ENCODE measurements around the gene COMMD1.
"Not testable (repeated sequence)": the region's sequence is repeated elsewhere in the genome, so short reads cannot be mapped to it uniquely, and the experiment has no call there.

COMMD1 gene

DNA sequence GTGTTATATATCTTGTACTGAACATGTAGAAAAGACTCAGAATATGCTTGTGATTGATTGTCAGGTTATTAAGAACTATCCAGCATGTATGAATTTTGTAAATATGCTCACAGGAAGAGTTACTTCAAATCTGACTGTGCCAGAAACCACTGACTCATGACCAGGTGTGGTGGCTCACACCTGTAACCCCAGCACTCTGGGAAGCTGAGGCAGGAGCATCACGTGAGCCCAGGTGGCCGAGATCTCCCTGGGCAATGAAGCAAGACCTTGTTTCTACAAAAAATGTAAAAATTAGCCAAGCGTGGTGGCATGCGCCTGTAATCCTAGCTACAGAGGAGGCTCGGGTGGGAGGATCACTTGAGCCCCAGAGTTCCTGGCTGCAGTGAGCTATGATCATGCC is 126.6 kb downstream of the COMMD1 start:
- DNase-seq = no peak

DNA sequence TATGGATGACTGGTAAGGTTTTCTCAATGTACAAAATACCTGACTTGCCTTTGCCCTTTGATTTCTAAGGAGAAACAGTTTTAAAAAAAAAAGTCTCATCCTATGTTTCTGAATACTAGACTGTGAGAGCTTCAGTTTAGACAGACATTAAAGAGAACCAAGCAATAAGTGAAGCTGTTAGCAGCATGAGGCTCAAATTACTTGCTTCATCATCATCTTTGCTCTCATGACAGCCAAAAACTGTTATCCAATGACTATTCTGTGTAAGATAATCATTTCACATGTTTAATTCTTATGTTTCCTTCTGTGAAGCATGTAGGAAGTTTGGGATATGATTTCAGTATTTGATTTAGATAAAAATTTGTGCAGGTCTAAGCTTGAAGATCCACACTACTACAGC is 129.2 kb downstream of the COMMD1 start:
- DNase-seq = no peak

DNA sequence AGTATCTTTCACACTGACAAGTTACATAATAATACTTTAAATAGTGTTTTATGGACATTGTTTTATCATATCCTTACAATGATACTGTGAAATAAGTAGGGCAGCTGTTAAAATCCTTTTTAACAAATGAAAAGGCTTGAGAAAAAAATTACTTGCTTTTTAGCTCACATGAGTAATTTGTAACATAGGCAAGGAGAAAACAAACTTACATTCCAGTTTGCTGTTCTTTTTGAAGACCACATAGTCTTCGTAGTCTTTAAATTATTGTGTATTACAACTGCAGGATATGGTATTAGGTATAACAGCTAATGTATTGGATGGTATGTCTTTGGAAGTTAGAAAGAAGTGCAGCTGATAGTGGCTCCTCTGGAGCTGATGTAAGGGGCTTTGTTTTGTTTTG is 130.8 kb downstream of the COMMD1 start:
- no peak for DNase-seq

DNA sequence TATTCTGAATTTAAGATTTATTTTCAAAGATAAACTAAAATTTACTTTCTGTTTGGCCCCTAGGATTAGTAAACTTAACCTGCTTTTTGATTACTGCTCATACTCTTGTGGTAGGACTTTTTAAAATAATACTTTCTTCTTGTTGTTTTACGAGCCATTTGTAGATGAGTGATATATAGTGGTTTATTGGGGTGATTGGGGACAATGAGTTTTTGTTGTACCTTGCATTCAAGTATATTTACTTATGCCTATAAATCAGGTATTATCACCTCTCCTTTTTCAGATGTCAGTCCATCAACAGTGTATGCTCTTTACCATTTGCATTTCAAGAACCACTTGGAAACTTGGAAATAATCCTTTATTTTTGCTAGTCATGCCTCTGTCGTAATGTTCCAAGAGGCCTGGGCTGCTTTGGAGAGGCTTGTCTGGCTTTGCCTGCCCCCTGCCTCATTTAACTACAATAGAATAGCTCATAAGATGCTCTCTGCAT is 131.3 kb downstream of the COMMD1 start:
- no peak for DNase-seq

DNA sequence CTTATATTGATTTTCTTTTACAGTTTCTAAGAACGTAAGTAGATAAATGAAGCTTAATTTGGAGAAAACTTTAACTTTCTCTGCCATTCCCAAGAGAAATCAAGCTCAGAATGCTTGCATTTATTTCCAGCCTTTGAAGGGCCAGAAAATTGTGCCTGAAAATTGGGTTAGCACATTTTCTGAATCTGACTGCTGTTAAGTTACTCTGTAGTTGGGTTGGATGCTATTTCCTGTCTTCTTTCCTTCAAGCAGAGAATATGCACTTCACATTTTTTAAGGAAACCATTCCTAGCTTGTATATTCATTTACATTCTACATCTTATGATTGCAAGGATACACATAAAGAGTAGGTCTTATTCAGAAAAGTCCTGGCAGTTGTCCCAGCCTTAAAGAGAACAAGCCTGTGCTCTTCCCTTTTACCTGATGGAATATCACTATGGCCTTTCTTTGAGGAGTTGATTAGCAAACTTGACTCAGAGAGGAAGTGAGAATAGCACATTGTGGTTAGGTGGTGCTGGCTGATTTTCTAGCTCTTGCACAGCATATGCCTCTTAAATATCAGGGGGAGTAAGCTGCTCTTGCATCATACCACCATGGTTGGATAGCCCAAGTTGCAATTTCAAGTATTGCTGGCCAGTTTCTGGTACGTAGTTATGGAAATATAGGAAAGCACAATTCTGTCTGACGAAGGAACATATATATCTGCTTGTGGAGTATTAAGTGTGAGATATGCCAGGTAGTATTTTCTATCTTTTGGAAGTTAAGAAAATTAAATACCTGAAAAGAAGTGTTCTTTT is 133.7 kb downstream of the COMMD1 start:
- DNase-seq = no peak

DNA sequence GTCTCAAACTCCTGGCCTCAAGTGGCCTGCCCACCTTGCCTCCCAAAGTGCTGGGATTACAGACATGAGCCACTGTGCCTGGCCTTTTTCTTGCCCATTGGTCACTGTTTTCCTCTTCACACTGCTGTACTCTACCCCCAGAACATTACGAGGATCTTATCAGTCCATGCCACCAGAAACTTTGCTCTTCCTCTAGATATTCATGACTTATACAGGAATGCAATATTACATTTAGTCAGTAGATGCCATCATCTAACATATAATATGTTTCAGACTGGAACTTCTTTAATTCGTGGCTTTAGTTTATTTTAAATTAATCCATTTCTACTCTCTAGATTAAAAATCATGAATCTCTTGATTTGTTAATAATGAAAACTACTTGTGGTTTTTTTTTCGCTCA is 135.5 kb downstream of the COMMD1 start:
- DNase-seq = no peak

DNA sequence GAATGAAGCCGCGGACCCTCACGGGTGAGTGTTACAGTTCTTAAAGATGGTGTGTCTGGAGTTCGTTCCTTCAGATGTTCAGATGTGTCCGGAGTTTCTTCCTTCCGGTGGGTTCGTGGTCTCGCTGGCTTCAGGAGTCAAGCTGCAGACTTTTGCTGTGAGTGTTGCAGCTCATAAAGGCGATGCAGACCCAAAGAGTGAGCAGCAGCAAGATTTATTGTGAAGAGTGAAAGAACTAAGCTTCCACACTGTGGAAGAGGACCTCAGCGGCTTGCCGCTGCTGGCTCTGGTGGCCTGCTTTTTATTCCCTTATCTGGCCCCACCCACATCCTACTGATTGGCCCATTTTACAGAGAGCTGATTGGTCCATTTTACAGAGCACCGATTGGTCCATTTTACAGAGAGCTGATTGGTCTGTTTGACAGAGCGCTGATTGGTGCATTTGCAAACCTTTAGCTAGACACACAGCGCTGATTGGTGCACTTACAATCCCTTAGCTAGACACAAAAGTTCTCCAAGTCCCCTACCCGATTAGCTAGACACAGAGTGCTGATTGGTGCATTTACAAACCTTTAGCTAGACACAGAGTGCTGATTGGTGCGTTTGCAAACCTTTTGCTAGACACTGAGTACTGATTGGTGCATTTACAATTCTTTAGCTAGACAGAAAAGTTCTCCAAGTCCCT is 136.4 kb downstream of the COMMD1 start:
- DNase-seq = not testable (repeated sequence)

DNA sequence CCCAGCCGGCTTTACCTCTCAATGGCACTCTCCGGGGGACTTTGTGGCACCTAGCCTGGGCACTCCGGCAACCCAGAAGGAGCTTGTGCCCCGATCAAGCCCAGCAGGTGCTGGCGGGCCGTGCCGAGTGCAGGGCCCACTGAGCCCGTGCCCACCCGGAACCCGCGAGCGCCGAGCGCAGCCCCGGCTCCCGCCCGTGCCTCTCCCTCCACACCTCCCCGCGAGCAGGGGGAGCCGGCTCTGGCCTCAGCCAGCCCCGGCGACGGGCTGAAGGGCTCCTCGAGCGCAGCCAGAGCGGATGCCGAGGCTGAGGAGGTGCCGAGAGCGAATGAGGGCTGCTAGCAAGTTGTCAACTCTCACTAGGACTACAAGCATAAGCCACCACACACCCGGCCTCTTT is 136.9 kb downstream of the COMMD1 start:
- DNase-seq = no peak

DNA sequence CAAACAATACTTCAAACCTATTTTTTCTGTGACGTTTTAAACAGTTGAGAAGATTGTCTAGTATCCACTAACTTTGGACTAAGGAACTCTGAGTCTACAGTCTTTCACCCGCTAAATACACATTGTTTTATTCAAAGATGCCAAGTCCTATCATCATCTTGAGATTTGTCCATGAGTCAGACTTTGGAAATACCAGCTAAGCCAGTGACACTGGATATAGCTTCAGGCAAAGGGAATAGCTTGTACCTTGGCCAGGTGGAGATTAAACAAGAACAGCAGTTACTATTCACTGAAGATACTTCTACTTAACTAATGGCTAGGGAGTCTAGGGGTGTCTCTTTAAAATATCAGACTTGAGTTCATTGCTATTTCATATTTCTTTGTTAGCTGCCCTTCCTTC is 137.5 kb downstream of the COMMD1 start:
- DNase-seq = no peak

DNA sequence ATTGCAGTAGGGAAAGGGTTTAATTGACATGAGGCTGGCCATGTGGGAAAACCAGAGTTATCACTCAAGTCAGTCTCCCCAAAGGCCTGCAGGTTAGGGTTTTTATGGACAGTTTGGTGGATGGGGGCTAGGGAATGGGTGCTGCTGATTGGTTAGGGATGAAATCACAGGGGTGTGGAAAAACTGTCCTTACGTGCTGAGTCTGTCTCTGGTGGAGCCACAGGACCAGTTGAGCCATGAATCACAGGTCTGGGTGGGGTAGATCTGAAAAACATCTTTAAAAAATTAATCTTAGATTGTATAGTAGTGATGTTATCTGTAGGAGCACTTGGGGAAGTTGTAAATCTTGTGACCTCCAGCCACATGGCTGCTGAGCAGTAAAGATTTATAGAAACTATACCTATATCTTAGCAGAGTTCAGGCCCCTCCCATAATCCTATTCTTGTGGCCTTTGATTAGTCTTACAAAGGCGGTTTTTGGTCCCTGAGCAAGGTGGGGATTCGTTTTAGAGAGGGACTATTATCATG is 139.6 kb downstream of the COMMD1 start:
- DNase-seq = no peak

DNA sequence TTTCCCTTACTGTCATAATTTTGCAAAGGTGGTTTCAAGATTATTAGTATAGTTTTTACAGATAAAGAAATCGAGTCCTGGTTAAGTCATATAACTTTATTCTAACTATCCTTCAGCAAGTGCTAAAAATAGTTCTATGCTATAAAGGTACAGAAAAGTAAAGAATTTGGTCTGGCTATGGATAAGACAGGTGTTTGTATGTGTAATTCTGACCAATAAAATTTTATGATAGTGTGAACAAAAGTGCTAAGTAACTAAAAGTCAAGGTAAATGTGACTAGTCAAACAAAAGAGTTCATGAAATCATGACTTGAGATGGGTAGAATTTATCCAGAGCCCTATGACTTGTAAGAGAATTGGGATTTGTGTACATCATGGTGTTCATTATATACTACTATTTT is 140.7 kb downstream of the COMMD1 start:
- DNase-seq = no peak

DNA sequence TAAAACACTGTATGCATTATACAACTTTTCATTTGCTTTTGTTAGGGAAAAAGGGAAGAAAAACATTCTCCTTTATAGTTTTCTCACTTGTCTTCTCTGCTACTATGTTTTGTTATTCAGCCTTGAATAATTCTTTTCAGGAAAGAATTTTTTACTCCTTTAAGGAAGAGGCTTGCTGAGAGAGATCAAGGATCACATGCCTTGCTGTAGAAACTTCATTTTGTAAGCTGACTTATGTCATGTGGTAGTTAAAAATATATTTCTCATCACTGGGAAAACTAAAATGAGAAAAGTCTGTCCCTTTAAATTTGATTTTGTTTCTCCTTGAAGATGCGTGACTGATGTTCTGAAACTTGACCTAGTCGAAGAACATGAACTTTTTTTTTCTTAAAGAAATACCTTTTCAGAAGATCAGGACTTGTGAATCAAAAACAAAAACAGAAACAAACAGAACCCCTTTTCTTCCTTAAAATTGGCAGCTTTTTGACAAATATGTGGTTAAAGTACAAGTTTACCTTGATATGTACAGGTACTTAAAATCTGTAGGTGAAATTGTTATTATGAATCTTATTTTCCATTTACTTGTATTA is 145.1 kb downstream of the COMMD1 start:
- DNase-seq = no peak

DNA sequence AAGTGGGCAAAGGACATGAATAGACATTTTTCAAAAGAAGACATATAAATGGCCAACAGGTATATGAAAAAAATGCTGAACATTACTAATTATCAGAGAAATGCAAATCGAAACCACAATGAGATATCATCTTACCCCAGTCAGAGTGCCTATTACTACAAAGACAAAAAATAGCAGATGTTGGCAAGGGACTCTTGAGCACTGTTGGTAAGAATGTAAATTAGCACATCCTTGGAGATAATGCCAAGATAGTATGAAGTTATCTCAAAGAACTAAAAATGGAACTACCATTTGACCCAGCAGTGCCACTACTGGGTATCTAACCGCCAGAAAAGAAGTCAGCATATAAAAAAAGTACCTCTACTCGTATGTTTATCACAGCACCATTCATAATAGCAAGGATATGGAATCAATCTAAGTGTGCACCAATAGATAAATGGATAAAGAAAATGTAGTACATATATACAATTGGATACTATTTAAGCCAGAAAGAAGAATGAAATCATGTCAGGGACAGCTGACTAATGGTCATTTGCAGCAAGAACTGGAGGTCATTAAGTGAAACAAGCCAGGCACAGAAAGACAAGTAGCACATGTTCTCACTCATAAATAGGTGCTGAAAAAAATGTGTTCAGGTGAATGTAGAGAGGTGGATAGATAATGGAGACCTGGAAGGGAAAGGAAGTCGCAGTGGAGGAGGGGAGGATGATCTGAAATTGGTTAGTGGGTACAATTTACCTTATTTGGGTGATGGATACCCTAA is 148.7 kb downstream of the COMMD1 start:
- DNase-seq = no peak

DNA sequence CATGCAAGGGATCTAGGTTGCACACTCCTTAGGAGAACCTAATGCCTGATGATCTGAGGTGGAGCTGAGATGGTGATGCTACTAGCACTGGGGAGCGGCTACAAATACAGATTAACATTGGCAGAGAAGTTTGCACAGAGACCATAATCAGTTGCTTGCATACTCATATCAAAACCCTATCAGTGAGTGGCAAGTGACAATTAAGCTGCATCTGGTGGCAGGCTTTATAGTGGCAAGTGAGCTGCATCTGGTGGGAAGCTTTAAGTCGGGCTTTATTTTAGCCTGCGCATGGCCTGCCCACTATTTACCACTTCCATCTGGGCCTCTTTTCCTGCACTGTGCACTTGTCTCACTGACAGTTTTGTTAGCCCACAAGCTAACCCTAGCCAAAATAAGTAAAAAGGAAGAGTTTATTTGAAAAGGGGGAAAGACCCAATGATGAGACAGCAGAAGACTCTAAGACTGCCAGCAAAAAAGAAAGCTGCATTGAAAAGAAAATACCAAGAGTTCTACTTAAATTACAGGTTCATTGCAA is 149.5 kb downstream of the COMMD1 start:
- DNase-seq = no peak

DNA sequence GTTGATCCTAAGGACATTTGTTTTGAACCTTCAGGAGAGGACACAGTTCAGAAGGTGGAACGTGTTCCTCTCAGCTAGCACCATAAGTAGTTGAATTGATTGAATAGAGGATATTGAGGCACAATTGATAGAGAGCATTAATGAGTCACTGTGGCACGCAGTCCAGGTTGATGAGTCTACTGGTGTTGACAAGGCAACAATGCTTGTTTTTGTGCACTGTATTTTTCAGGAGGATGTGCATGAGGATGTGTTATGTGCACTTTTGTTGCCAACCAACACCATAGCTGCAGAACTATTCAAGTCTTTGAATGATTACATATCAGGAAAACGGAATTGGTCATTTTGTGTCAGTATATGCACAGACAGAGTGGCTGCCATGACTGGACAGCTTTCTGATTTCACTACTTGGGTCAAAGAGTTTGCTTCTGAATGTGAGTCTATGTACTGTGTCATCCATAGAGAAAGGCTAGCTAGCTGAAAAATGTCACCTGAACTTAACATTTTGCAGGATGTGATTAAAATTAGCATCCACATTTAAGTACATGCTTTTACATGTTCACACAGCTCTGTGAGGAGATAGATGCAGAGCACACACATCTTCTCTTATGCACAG is 150.4 kb downstream of the COMMD1 start:
- no peak for DNase-seq

DNA sequence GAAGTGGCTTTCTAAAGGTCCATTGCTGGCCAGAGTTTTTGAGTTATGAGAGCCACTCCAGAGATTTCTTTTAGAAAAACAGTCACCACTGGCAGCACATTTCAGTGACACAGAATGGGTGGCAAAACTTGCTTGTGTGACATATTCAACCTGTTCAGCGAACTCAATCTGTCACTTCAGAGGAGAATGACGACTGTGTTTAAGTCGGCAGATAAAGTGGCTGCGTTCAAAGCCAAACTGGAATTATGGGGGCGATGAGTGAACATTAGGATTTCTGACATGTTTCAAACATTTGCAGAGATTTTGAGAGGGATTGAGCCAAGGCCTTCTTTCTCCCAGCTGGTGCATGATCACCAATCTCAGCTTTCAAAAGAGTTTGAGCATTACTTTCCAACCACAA is 150.9 kb downstream of the COMMD1 start:
- no peak for DNase-seq

DNA sequence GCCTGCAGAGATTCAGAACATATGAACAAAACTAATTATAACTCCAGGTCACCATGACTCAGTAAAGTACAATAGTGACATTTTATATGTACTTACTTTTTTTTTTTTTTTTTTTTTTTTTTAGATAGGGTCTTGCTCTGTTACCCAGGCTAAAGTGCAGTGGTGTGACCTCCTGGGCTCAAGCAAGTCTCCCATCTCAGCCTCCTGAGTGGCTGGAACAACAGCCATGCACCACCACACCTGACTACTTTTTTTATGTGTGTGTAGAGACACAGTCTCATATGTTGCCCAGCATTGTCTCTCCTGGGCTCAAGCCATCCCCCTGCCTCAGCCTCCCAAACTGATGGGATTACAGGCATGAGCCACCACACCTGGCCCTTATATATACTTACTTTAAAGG is 159.8 kb downstream of the COMMD1 start:
- no peak for DNase-seq

DNA sequence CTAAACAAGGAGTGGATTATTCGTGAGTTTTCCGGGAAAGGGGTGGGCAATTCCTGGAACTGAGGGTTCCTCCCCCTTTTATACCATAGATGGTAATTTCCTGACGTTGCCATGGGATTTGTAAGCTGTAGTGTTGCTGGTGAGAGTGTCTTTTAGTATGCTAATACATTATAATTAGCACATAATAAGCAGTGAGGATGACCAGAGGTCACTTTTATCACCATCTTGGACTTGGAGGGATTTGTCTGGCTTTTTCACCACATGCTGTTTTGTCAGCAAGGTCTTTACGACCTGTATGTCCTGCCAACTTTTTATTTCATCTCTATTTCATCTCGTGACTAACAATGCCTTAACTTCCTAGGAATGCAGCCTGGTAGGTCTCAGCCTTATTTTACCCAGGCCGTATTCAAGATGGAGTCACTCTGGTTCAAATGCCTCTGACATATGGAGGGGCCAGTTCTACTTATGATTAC is 165.7 kb downstream of the COMMD1 start:
- DNase-seq = no peak

DNA sequence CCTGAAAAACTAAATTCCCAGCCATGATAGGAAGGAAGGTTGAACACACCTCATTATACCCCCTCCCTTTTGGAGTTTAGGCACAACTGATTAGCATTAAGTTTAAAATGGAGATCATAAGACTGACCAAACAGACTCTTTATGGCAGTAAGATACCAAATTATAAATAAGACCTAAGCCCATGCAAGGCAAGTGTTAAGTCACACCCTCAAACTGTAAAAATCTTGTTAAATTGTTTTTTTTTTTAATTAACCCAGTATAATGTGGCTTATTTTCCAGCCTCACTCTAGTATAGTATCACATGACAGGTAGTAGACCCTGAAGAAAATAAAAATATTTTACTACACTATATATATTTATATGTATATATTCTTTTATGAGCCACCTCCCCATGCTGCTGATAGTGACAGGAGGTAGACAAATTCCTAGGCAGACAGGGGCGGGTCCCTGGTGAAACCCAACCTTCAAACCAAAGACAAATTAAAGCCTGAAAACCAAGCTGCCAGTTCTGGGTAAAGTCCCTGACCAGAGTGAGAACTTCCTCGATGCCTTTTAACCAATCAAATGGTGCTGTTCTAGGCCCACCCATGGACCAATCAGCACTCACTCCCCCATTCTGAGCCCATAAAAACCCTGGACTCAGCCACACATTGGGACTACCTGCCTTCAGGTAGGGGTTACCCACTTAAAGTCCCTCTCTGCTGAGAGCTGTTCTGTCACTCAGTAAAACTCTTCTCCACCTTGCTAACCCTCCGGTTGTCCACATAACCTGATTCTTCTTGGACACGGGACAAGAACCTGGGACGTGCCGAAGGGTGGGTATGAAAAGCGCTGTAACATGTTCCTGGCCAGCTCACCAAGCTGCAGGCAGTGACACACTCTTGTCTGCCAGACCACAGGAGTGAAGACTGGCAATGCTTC is 166.5 kb downstream of the COMMD1 start:
- no peak for DNase-seq

DNA sequence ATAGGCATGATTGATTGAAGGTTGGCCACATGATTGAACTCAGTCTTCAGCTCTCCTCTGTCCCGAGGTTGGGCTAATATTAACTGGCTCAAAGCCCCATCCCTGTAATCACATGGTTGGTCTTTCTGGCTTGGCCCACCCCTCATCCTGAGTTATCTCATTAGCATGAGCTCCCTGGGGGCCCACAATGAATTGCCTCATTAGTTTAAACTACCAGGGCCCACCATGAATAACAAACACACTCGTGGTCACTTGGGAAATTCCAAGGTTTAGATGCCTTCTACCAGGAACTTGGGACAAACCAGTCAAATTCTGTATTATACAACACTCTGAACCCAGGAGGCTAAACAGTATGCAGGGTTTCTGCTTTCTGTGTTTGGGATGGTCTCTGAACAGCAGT is 168.8 kb downstream of the COMMD1 start:
- DNase-seq = no peak
